ENCODE results near the gene IL12RB2. TPM values are rescaled to one million over a fixed set of nuclear protein-coding genes. Genes with fewer than 3 reads are reported as not detected.
A peak's percentile ranks its signal among the peaks of the same experiment; 100 is the strongest.

IL12RB2 gene
- polyA plus RNA-seq, 1 of the 3 experiments (the other 2 are of a cell fraction) = not detected

DNA sequence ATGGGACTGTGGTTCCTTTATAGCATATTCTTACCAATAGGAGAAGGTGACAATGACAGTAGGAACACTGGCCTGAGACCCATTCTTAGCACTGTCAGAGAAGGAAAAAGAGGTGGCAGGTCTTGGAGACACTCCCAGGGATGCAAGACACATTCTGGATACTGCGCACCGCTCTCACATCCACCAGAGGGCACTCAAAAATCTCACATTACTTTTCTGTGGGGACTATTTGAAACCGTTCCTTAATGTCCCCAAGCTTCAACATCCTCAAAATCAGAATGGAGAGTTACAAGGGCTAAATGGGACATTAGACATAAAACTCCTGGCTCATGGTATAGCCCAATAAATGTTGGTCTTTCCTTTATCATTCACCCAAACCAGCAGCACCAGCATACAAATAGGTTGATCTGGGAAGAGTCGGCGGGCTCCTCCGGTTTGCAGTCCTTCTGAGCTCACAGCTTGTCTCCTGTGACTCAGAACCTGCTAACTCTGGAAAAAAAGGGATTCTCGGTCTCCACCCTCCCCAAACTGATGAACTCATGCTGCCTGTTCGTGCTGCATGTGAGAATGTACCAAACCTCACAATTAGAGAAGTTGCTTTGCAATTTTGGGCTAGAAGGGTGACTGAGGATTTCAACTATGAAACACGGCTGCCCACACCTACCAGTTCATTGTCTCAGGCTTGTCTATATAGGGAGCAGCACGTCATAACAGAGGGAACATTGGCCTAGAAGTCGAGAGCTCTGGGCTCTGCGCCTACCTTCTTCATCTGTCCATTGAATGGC is 40.2 kb downstream of the IL12RB2 start:
- H3K4me1 ChIP-seq (ENCODE audit: control insufficient read depth in 1 of 2, insufficient read depth in 2 of 2, low read depth in 1 of 2, low read length in 1 of 2) = no peaks in the 10 kb centered on the region
- ChIA-PET CTCF (interaction anchor here (0.5 to 7.1 kb wide), 44 partner anchors 9 to 582 kb away, joined by 3 to 125 read pairs (median 4); no protein-coding TSS in a partner anchor), POLR2A (no interaction called here)
- peak; percentile 62 for DNase-seq
- no peak overlapping the region for H3K4me2 ChIP-seq
- H3K27me3 ChIP-seq (ENCODE audit: insufficient read depth) = no peaks in the 10 kb centered on the region
- no peak overlapping the region for H2AFZ ChIP-seq (ENCODE audit: low read depth)
- H3K4me3 ChIP-seq (ENCODE audit: low read depth in 2 of 2, low read length in 1 of 2) = no peak overlapping the region
- H3K27ac ChIP-seq (ENCODE audit: low read depth in 2 of 2, low read length in 1 of 2) = no peak overlapping the region
- 66% methylated on average over 12 of the region's 12 CpGs for WGBS (ENCODE audit: low lambda C conversion rate)
- H3K9me2 ChIP-seq = no peaks in the 10 kb centered on the region
- no peaks in the 10 kb centered on the region for H3K79me2 ChIP-seq (ENCODE audit: insufficient read depth)
- no peaks in the 10 kb centered on the region for H3K9me3 ChIP-seq
- no peaks in the 10 kb centered on the region for H3K36me3 ChIP-seq (replicated peaks in 1 of 2; ENCODE audit: control insufficient read depth in 1 of 2, insufficient read depth in 2 of 2, low read length in 1 of 2)
- no peak overlapping the region for H3K9ac ChIP-seq
- H3F3A ChIP-seq (replicated peaks; ENCODE audit: insufficient read depth) = no peaks in the 10 kb centered on the region
- peak; percentile 84 for TF ChIP-seq RAD21 (IDR thresholded peaks at IDR 0.05; ENCODE audit: low read length)
- peak; percentile 90 for TF ChIP-seq SMC3 (IDR thresholded peaks at IDR 0.05; ENCODE audit: low read depth, low read length)
- TF ChIP-seq, protein P1, sequence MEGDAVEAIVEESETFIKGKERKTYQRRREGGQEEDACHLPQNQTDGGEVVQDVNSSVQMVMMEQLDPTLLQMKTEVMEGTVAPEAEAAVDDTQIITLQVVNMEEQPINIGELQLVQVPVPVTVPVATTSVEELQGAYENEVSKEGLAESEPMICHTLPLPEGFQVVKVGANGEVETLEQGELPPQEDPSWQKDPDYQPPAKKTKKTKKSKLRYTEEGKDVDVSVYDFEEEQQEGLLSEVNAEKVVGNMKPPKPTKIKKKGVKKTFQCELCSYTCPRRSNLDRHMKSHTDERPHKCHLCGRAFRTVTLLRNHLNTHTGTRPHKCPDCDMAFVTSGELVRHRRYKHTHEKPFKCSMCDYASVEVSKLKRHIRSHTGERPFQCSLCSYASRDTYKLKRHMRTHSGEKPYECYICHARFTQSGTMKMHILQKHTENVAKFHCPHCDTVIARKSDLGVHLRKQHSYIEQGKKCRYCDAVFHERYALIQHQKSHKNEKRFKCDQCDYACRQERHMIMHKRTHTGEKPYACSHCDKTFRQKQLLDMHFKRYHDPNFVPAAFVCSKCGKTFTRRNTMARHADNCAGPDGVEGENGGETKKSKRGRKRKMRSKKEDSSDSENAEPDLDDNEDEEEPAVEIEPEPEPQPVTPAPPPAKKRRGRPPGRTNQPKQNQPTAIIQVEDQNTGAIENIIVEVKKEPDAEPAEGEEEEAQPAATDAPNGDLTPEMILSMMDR (IDR thresholded peaks at IDR 0.05) = peak; percentile 86
- TF ChIP-seq MEF2A (IDR thresholded peaks at IDR 0.05; ENCODE audit: borderline replicate concordance, low read depth) = no peak
- TF ChIP-seq, protein P2, sequence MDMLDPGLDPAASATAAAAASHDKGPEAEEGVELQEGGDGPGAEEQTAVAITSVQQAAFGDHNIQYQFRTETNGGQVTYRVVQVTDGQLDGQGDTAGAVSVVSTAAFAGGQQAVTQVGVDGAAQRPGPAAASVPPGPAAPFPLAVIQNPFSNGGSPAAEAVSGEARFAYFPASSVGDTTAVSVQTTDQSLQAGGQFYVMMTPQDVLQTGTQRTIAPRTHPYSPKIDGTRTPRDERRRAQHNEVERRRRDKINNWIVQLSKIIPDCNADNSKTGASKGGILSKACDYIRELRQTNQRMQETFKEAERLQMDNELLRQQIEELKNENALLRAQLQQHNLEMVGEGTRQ (IDR thresholded peaks at IDR 0.05; ENCODE audit: borderline replicate concordance, low read depth, low read length) = no peak
- H4K20me1 ChIP-seq (ENCODE audit: insufficient read depth) = no peaks in the 10 kb centered on the region

DNA sequence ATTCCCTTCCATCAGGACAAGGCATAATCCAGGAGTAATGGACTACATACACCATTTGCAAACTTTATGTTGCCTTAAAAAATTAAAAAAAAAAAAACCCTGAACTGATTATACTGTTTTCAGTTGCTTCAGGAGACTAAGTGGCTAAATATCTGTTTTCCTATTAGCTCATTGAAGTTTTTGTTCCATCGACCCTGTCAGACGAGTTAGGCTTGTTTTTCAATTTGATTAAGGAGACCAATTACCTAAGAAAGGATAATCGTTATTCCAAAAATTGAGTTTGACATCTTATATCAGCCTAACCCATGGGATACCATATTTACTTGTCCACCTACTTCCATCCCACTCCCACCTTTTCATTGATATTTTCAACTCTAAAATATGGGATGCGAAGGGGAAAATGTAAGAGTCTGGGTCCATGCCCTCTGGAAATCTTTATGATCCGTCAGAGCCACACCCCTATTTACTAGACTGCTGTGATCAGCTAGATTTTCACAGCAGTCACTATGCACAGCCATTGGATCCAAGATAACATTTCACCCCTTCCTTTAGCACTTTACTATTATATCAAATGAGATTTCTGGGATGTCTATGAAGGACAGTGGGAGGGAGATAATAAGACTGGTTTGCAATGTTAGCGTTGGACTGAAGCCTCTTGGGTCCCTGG is 41.0 kb downstream of the IL12RB2 start:
- Histone ChIP-seq H3K9me2 (no peaks in the 10 kb centered on the region), H3K9me3 (no peaks in the 10 kb centered on the region), H3K79me2 (ENCODE audit: insufficient read depth) (no peaks in the 10 kb centered on the region), H3K27ac (ENCODE audit: low read depth in 2 of 2, low read length in 1 of 2) (no peak overlapping the region), H3F3A (replicated peaks; ENCODE audit: insufficient read depth) (no peaks in the 10 kb centered on the region), H3K4me1 (ENCODE audit: control insufficient read depth in 1 of 2, insufficient read depth in 2 of 2, low read depth in 1 of 2, low read length in 1 of 2) (no peaks in the 10 kb centered on the region), H3K9ac (no peak overlapping the region), H3K27me3 (ENCODE audit: insufficient read depth) (no peaks in the 10 kb centered on the region), H3K36me3 (replicated peaks in 1 of 2; ENCODE audit: control insufficient read depth in 1 of 2, insufficient read depth in 2 of 2, low read length in 1 of 2) (no peaks in the 10 kb centered on the region), H2AFZ (ENCODE audit: low read depth) (no peak overlapping the region), H4K20me1 (ENCODE audit: insufficient read depth) (no peaks in the 10 kb centered on the region), H3K4me2 (no peak overlapping the region), H3K4me3 (ENCODE audit: low read depth in 2 of 2, low read length in 1 of 2) (no peak overlapping the region)
- WGBS (ENCODE audit: low lambda C conversion rate) = 87% methylated on average over 6 of the region's 6 CpGs
- TF ChIP-seq SIN3A (IDR thresholded peaks at IDR 0.05; ENCODE audit: borderline replicate concordance, low read depth, low read length) = no peak
- no peak for TF ChIP-seq EP300 (IDR thresholded peaks at IDR 0.05; ENCODE audit: borderline replicate concordance in 1 of 2, low read depth in 1 of 2, low read length in 1 of 2)
- TF ChIP-seq SMC3 (IDR thresholded peaks at IDR 0.05; ENCODE audit: low read depth, low read length) = no peak
- no peak for TF ChIP-seq TEAD4 (IDR thresholded peaks at IDR 0.05; ENCODE audit: borderline replicate concordance, insufficient read depth)
- TF ChIP-seq, protein P3, sequence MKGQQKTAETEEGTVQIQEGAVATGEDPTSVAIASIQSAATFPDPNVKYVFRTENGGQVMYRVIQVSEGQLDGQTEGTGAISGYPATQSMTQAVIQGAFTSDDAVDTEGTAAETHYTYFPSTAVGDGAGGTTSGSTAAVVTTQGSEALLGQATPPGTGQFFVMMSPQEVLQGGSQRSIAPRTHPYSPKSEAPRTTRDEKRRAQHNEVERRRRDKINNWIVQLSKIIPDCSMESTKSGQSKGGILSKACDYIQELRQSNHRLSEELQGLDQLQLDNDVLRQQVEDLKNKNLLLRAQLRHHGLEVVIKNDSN (IDR thresholded peaks at IDR 0.05; ENCODE audit: borderline replicate concordance, low read depth) = no peak
- TF ChIP-seq, protein P4, sequence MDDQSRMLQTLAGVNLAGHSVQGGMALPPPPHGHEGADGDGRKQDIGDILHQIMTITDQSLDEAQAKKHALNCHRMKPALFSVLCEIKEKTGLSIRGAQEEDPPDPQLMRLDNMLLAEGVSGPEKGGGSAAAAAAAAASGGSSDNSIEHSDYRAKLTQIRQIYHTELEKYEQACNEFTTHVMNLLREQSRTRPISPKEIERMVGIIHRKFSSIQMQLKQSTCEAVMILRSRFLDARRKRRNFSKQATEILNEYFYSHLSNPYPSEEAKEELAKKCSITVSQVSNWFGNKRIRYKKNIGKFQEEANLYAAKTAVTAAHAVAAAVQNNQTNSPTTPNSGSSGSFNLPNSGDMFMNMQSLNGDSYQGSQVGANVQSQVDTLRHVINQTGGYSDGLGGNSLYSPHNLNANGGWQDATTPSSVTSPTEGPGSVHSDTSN (IDR thresholded peaks at IDR 0.05) = no peak
- TF ChIP-seq MXI1 (IDR thresholded peaks at IDR 0.05; ENCODE audit: low read depth, low read length) = no peak
- TF ChIP-seq GABPA (IDR thresholded peaks at IDR 0.05; ENCODE audit: low read depth) = no peak
- TF ChIP-seq RXRA (IDR thresholded peaks at IDR 0.05; ENCODE audit: borderline replicate concordance, low read depth) = no peak
- TF ChIP-seq, protein P5, sequence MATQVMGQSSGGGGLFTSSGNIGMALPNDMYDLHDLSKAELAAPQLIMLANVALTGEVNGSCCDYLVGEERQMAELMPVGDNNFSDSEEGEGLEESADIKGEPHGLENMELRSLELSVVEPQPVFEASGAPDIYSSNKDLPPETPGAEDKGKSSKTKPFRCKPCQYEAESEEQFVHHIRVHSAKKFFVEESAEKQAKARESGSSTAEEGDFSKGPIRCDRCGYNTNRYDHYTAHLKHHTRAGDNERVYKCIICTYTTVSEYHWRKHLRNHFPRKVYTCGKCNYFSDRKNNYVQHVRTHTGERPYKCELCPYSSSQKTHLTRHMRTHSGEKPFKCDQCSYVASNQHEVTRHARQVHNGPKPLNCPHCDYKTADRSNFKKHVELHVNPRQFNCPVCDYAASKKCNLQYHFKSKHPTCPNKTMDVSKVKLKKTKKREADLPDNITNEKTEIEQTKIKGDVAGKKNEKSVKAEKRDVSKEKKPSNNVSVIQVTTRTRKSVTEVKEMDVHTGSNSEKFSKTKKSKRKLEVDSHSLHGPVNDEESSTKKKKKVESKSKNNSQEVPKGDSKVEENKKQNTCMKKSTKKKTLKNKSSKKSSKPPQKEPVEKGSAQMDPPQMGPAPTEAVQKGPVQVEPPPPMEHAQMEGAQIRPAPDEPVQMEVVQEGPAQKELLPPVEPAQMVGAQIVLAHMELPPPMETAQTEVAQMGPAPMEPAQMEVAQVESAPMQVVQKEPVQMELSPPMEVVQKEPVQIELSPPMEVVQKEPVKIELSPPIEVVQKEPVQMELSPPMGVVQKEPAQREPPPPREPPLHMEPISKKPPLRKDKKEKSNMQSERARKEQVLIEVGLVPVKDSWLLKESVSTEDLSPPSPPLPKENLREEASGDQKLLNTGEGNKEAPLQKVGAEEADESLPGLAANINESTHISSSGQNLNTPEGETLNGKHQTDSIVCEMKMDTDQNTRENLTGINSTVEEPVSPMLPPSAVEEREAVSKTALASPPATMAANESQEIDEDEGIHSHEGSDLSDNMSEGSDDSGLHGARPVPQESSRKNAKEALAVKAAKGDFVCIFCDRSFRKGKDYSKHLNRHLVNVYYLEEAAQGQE (IDR thresholded peaks at IDR 0.05; ENCODE audit: low read depth, low read length) = no peak
- CTCF ChIA-PET = interaction anchor here (0.6 to 7.1 kb wide), 27 partner anchors 8 to 418 kb away, joined by 3 to 125 read pairs (median 4); no protein-coding TSS in a partner anchor
- POLR2A ChIA-PET = no interaction called here
- DNase-seq = no peak

All from SK-N-SH (cell line).